Stimulated activated CD4-positive, alpha-beta T cell treated with anti-CD3 and anti-CD28 coated beads, Interleukin-4, amount 100 ng/mL, for 1 hour (primary cell): ENCODE data around the gene TMEM164.

Experiments
- DNase-seq: peaks from one replicate; pipeline ENCODE4 v3.0.0-alpha.2; 2020

TMEM164 gene

DNA sequence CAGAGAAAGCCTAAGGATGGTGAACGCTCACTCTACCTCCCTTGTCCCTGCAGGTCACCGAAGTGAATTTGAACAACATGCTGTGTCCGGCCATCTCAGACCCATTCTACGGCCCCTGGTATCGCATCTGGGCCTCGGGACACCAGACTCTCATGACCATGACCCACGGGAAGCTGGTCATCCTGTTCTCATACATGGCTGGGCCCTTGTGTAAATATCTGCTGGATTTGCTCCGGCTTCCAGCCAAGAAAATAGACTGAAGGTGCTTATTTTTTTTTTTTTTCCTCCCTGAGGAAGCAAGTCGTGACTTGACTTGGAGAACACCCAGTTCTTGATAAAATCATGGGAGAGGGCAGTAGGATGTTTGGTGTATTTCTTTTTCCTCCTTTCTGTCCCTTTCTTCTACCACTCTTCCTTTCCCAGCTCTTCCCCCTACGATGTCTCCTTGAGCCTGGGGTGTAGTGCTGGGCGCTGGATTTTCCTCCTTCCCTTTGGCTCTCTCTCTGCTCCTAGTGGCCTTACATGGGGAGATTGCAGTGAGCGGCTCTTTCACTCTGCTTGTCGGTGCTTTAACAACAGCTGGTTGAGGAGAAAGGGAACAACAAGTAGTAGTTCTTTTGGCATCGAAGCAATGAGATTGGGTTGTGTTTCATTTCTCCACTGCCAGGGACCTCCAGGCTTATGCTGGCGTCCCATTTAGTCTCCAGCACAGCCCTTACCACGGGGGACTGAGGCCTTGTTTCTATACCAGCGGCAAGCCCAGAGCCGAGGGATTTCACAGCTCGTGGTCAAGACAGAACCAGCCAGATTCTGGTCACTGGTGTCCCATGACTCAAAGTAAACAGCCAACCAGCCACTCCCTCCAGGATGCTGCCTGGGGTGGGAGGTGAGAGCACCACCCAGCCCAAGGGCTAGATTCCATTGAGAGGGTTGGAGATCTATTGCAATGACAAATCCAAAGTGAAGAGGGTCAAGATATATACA is 170.6 kb downstream of the TMEM164 start:
- no peak for DNase-seq

DNA sequence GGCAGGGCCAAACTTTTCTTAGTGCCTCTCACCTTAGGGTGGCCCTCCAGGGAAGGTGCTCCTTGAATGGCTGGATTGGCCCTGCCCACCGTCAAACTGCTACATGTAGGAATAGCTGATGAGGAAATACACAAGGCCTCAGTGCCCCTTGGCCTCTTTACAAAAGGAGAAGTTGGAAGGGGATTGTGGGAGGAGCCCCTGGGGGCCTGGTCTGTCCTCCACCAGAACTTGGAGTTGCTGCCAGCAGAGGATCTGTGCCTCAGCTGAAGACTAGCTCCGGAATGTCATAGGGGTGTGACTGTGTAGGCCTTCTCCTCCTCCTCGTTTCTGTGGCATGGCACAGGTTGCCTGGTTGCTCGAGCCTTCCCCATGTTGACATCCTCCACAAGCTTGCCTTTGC is 172.2 kb downstream of the TMEM164 start:
- DNase-seq, result no peak

GRCh38 chrX:110175696-110176095 is 172.8 kb downstream of the TMEM164 start:
- DNase-seq, result no peak

DNA sequence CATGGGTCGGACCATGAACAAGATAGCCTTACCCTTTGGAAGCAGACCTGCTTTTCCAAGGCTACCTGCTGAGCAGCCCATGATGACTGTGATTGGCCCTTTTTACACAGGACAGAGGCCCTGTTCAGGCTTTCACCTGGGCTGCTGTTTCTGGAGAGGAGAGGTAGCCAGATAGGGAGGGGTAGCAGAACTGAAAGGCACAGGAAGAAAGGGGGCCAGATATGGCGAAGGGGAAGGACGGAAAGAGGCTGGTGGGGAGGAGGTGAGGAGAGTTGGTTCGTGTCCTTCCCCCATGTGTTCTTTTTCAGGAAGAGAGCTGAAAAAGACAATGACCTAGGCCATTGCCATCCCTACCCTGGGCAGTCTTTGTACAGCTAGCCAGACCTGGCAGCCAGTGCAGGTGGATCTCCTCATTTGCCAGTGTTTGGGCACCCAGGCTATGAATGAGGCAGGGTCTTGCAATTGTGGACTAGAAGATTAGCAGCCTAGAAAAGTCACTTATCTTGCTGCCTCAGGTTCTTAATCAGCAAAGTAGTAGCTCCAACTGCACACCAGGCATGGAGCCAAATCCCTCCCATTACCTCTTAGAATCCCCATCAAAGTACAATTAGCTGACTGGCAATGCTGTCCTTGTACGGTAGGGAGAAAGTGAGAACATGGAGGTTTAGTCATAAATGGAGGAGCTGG is 175.4 kb downstream of the TMEM164 start:
- DNase-seq, result no peak

DNA sequence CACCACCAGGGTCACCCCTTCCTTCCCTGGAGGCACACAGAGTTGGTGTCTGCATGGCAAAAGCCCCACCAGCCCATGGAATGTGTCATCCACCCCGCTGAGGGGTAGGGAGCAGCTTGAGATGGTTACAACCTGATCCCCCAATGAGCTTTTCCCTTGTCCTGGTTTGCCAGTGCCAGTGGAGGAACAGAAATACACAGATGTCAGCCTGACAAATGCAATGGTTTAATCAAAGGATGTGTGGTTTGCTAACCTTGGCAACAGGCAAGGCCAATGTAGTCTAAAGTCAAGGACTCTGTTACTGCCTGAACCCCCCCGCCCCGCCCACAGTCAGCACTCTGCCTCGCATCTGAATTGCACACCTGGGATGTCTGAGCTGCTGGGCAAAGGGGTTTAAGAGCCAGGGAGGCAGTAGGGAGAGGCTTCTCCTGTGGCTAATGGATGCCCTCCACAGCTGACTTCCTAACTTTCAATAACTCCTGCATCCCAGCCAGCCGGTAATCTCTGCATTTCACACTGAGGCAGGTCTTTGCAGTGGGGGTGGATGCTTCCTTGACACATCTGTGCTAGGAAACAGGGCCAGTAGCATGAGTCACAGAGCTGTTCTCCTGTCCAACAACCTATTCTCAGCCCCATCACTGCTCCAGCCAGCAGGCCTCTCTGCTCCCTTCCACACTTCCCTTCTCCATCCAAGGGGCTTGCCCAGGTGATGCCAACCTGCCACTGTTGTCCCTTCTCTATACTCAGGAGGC is 177.4 kb downstream of the TMEM164 start:
- no peak for DNase-seq

GRCh38 chrX:110180928-110181310 is 178.0 kb downstream of the TMEM164 start:
- no peak for DNase-seq

GRCh38 chrX:110181459-110182137 is 178.7 kb downstream of the TMEM164 start:
- DNase-seq, result no peak

- no peak for DNase-seq
Observed at GRCh38 chrX:110182362-110182761, 179.4 kb downstream of the TMEM164 start.

GRCh38 chrX:110182865-110183264 is 180.0 kb downstream of the TMEM164 start:
- DNase-seq, result no peak

DNA sequence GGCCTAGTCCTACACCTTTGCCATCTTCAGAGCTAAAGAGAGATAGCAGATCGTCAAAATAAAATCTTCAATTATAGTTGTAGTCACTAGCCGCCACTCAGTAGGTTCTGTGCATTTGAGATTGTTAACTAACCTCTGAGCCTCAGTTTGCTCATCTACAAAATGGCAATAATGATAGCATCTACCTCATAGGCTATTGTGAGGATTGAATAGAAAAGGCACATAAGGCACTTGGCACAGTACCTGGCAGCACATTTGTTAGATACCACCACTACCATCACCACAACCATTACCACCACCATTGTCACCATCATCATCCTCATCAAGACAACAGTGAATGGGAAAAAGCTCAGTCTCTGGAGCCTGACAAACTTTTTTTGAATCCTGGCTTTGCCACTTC is 180.4 kb downstream of the TMEM164 start:
- no peak for DNase-seq

DNA sequence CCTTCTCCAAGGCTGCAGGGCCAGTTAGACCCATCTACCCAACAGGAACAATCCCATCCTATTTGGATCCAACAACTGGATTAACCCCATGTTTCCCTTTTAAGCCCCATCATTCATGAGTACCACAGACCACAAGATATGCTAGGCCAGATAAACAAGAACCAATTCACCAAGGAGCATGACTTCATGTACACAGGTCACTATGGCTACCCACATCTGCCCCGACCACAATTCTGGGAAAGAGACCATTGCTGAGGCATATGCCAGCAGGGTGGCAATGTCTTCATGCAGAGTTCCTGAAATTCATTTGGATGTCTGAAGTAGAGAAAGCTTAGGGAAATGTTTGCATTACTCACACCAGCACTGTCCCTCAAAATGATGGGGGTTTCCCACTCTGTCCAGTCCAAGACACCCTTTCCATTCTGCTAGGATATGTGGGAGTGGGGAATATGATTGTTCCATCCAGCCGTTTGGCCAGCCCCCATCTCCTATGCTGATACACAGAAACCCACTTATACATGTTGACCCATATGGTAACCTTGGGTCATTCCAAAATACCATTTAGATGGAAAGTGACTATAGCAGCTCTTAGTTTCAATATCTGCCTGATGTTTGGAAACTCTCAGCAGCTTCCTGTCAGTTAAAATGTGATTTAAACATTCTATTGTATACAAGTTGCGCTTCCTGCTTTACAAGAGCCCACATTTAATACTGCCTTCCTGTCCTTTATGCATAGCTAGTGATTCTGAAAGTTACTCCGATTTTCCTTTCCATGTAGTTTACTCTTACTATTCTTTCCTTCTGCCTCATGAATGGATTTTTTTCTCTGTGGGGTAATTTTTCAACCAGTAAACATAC is 186.0 kb downstream of the TMEM164 start:
- no peak for DNase-seq

- no peak for DNase-seq
Observed at GRCh38 chrX:110192516-110192915, 189.6 kb downstream of the TMEM164 start.

GRCh38 chrX:110194977-110195376 is 192.1 kb downstream of the TMEM164 start:
- DNase-seq, result no peak

DNA sequence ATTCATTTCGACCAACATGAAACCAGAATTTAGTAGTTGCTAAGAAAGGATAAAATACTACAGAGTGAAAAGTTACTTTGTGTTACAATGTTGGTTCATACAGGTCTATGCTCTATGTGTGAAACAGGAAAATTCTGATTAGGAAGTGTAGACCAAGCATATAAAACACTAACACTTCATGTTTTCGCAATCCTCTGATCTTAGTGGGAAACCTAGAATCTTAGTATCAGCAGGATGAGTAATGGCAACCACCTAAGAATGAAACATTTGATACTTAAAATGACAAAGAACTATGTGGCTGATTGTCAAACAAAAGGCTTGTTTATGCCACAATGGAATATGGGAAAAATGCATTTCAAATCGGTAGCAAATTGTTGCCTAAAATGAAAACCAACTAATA is 198.9 kb downstream of the TMEM164 start:
- no peak for DNase-seq

- no peak for DNase-seq
Observed at GRCh38 chrX:110204986-110205385, 202.1 kb downstream of the TMEM164 start.

- no peak for DNase-seq
Observed at GRCh38 chrX:110208092-110208491, 205.2 kb downstream of the TMEM164 start.

DNA sequence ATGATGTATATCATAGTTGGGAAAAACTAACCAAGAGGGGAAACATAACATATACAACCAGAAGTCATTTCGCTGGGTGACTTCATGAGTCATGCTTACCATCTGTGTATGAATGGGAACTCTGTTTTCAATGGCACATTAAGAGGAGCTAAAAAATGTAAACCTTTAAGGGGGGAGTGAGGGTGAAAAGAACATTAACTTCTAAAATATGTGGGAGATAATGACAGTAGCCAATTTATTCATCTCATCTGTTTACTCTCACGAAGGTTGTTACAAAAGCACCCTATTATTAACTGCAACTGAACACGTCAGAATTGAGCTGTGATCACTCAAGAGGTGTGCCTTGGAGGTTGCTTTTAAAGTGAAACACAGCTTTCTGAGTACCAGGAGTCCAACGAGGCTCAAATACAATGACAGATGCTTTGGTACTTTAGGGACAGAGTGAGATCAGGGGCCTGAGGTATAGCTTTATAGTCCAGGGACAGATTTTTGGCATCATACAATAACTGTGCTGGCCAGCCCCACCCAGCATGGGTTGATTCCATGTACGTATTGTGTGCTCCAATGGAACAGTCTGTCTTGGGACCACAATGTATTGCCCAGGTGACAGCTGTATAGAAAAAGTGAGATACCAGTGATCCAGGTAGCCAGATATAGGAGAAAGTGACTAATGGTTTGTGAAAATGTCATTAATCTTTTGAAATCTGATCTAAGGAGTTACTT is 207.7 kb downstream of the TMEM164 start:
- no peak for DNase-seq

- DNase-seq, result no peak
Observed at GRCh38 chrX:110211340-110211739, 208.4 kb downstream of the TMEM164 start.

- DNase-seq, result no peak
Observed at GRCh38 chrX:110212299-110212698, 209.4 kb downstream of the TMEM164 start.

DNA sequence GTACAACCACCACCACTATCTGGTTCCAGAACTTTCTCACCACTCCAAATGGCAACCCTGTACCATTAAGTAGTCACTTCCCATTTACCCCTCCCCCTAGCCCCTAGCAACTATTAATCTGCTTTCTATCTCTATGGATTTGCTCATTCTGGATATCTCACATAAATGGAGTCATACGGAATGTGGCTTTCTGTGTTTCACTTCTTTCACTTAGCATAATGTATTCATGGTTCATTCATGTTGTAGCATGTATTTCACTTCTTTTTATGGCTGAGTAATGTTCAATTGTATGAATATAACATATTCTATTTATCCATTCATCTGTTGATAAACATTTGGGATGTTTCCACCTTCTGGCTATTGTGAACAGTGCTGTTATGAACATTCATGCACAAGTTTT is 210.3 kb downstream of the TMEM164 start:
- DNase-seq, result no peak

- no peak for DNase-seq
Observed at GRCh38 chrX:110214684-110215083, 211.8 kb downstream of the TMEM164 start.
